DND-41 (cell line): ENCODE results near the gene KIRREL3.

Experiments
- ATAC-seq: fragments of 200-7000 bp; cut with Tn5 transposase; 3 replicates; pipeline ENCODE4 v1.9.1; 2021; ENCODE audit warnings: low read depth; ENCODE audit not compliant: insufficient read depth
- DNase-seq: peaks from one replicate; pipeline ENCODE4 v3.0.0-alpha.2; 2020
- H2AFZ ChIP-seq: 2 replicates; pipeline ENCODE4 v1.6.0; 2012; ENCODE audit warnings: low read depth, low read length
- H3K27ac ChIP-seq: 2 replicates; pipeline ENCODE4 v1.5.1; 2012; ENCODE audit warnings: low read length, inconsistent platforms
- H3K27me3 ChIP-seq: fragments of 200-600 bp; sonication (generic); 2 replicates; pipeline ENCODE4 v1.6.0; 2012; ENCODE audit warnings: low read length, mild to moderate bottlenecking, inconsistent platforms; ENCODE audit not compliant: insufficient read depth, poor library complexity
- H3K36me3 ChIP-seq: 2 replicates; pipeline ENCODE4 v1.5.1; 2012; ENCODE audit warnings: low read length, inconsistent platforms; ENCODE audit not compliant: insufficient read depth
- H3K4me1 ChIP-seq: 2 replicates; pipeline ENCODE4 v1.5.1; 2012; ENCODE audit warnings: mild to moderate bottlenecking, low read length; ENCODE audit not compliant: insufficient read depth
- H3K4me2 ChIP-seq: 2 replicates; pipeline ENCODE4 v1.6.0; 2012; ENCODE audit warnings: mild to moderate bottlenecking, moderate library complexity, low read length, inconsistent platforms; ENCODE audit not compliant: insufficient read depth
- H3K4me3 ChIP-seq, 2 experiments: fragments of 200-600 bp in 1 of 2; shearing (Covaris generic) in 1 of 2; 2 replicates each; pipeline ENCODE4 v1.5.1; 2012 to 2016; ENCODE audit warnings: inconsistent platforms in 2 of 2, low read length in 2 of 2, mild to moderate bottlenecking in 2 of 2, low read depth in 1 of 2, moderate library complexity in 1 of 2
- H3K79me2 ChIP-seq: 2 replicates; pipeline ENCODE4 v1.6.0; 2012; ENCODE audit warnings: low read length, inconsistent platforms; ENCODE audit not compliant: insufficient read depth
- H3K9ac ChIP-seq: 2 replicates; pipeline ENCODE4 v1.6.0; 2012; ENCODE audit warnings: low read depth, mild to moderate bottlenecking, inconsistent platforms, low read length, moderate library complexity
- H3K9me3 ChIP-seq: 2 replicates; pipeline ENCODE4 v1.5.1; 2012; ENCODE audit warnings: low read length, moderate library complexity, mild to moderate bottlenecking, inconsistent platforms; ENCODE audit not compliant: insufficient read depth, severe bottlenecking
- H4K20me1 ChIP-seq: 2 replicates; pipeline ENCODE4 v1.6.0; 2012; ENCODE audit warnings: low read length; ENCODE audit not compliant: insufficient read depth
- CTCF ChIP-seq: IDR thresholded peaks from 2 replicates; pipeline ENCODE4 v1.5.1; 2012; ENCODE audit warnings: borderline replicate concordance, low read length, moderate library complexity, mild to moderate bottlenecking; ENCODE audit not compliant: poor library complexity, severe bottlenecking; ENCODE audit errors: extremely low read depth
- EZH2 ChIP-seq: IDR thresholded peaks from 3 replicates; pipeline ENCODE4 v1.6.1; 2012; ENCODE audit warnings: borderline replicate concordance, low read depth, mild to moderate bottlenecking, moderate library complexity, low read length, inconsistent platforms; ENCODE audit not compliant: severe bottlenecking

Gene KIRREL3

GRCh38 chr11:126793596-126793995, 207.0 kb downstream of the KIRREL3 start:
- no peak overlapping the region for H2AFZ ChIP-seq
- H3K9me3 ChIP-seq: no peaks in the 10 kb centered on the region
- H3K36me3 ChIP-seq: no peaks in the 10 kb centered on the region
- no peak overlapping the region for H3K4me3 ChIP-seq
- H3K4me2 ChIP-seq: no peak overlapping the region
- H3K27me3 ChIP-seq: peaks cover 9% of the 10 kb centered on the region
- TF ChIP-seq CTCF (no peak), EZH2 (no peak)
- H3K27ac ChIP-seq: no peak overlapping the region
- DNase-seq (no peak), ATAC-seq (no peak)
- H4K20me1 ChIP-seq: no peaks in the 10 kb centered on the region
- H3K9ac ChIP-seq: no peak overlapping the region
- no peaks in the 10 kb centered on the region for H3K79me2 ChIP-seq
- H3K4me1 ChIP-seq: no peaks in the 10 kb centered on the region

GRCh38 chr11:126791991-126792390, 208.6 kb downstream of the KIRREL3 start:
- DNase-seq (no peak), ATAC-seq (no peak)
- Histone ChIP-seq H3K9ac (no peak overlapping the region), H3K27ac (no peak overlapping the region), H3K4me3 (no peak overlapping the region), H3K9me3 (no peaks in the 10 kb centered on the region), H3K79me2 (no peaks in the 10 kb centered on the region), H2AFZ (no peak overlapping the region), H4K20me1 (no peaks in the 10 kb centered on the region), H3K27me3 (peaks cover 17% of the 10 kb centered on the region), H3K36me3 (no peaks in the 10 kb centered on the region), H3K4me1 (no peaks in the 10 kb centered on the region), H3K4me2 (no peak overlapping the region)
- TF ChIP-seq EZH2 (no peak), CTCF (no peak)

GRCh38 chr11:126791446-126791845, 209.1 kb downstream of the KIRREL3 start:
- Histone ChIP-seq H3K4me1 (no peaks in the 10 kb centered on the region), H3K79me2 (no peaks in the 10 kb centered on the region), H3K4me3 (no peak overlapping the region), H3K27me3 (peaks cover 21% of the 10 kb centered on the region), H3K27ac (no peak overlapping the region), H3K4me2 (no peak overlapping the region), H4K20me1 (no peaks in the 10 kb centered on the region), H3K9me3 (no peaks in the 10 kb centered on the region), H2AFZ (no peak overlapping the region), H3K36me3 (no peaks in the 10 kb centered on the region), H3K9ac (no peak overlapping the region)
- TF ChIP-seq EZH2: no peak
- no peak for TF ChIP-seq CTCF
- no peak for DNase-seq
- ATAC-seq: no peak

GRCh38 chr11:126790550-126791081, 210.0 kb downstream of the KIRREL3 start:
- H3K27ac ChIP-seq: no peak overlapping the region
- TF ChIP-seq CTCF (no peak), EZH2 (no peak)
- no peaks in the 10 kb centered on the region for H3K9me3 ChIP-seq
- no peak overlapping the region for H2AFZ ChIP-seq
- no peak overlapping the region for H3K4me2 ChIP-seq
- no peak for ATAC-seq
- no peaks in the 10 kb centered on the region for H3K36me3 ChIP-seq
- H3K9ac ChIP-seq: no peak overlapping the region
- H3K79me2 ChIP-seq: no peaks in the 10 kb centered on the region
- no peak overlapping the region for H3K4me3 ChIP-seq
- DNase-seq: no peak
- peaks cover 21% of the 10 kb centered on the region for H3K27me3 ChIP-seq
- H3K4me1 ChIP-seq: no peaks in the 10 kb centered on the region
- no peaks in the 10 kb centered on the region for H4K20me1 ChIP-seq
